CD14-positive monocyte (primary cell): ENCODE measurements around the gene SPATA20. TPM values are rescaled to one million over a fixed set of nuclear protein-coding genes. Genes with fewer than 3 reads are reported as not detected.

ENCODE experiments used
- DNase-seq, 3 donors: peaks; one replicate each; pipeline ENCODE4 v3.0.0-alpha.2; 2011 to 2022
- H2AFZ ChIP-seq: 2 replicates; pipeline ENCODE4 v1.6.0; 2012; ENCODE audit warnings: mild to moderate bottlenecking, low read depth, low read length, inconsistent platforms; ENCODE audit not compliant: insufficient read depth, poor library complexity, severe bottlenecking
- H3K27ac ChIP-seq, 2 donors: 1 replicate in 1 of 2; 2 replicates in 1 of 2; pipeline ENCODE4 v1.5.1; 2012 to 2013; ENCODE audit warnings: low read length in 2 of 2, control low read depth in 1 of 2, inconsistent platforms in 1 of 2, low read depth in 1 of 2, mild to moderate bottlenecking in 1 of 2
- H3K27me3 ChIP-seq, 2 donors: one replicate each; pipeline versions ENCODE4 v1.6.0 to v1.6.1; 2011 to 2013; ENCODE audit warnings: low read length in 2 of 2; ENCODE audit not compliant: control insufficient read depth in 2 of 2, insufficient read depth in 2 of 2
- H3K36me3 ChIP-seq, 2 donors: replicated peaks in 1 of 2; 1 replicate in 1 of 2; 2 replicates in 1 of 2; pipeline versions ENCODE4 v1.5.1 to v1.6.1; 2012 to 2013; ENCODE audit warnings: low read length in 2 of 2, control low read depth in 1 of 2, inconsistent platforms in 1 of 2, mild to moderate bottlenecking in 1 of 2; ENCODE audit not compliant: insufficient read depth in 2 of 2, control insufficient read depth in 1 of 2
- H3K4me1 ChIP-seq, 2 donors: 1 replicate in 1 of 2; 2 replicates in 1 of 2; pipeline versions ENCODE4 v1.5.1 to v1.6.1; 2012 to 2013; ENCODE audit warnings: low read length in 2 of 2, control low read depth in 1 of 2, inconsistent platforms in 1 of 2, mild to moderate bottlenecking in 1 of 2, moderate library complexity in 1 of 2; ENCODE audit not compliant: insufficient read depth in 2 of 2, control insufficient read depth in 1 of 2
- H3K4me2 ChIP-seq: replicated peaks from 2 replicates; pipeline ENCODE3; 2012; ENCODE audit warnings: low read length, moderate library complexity, mild to moderate bottlenecking; ENCODE audit not compliant: poor library complexity, severe bottlenecking; ENCODE audit errors: extremely low read depth
- H3K4me3 ChIP-seq, 3 experiments: fragments of 200-600 bp in 1 of 3; sonication (generic) in 1 of 3; replicated peaks in 1 of 3; 1 replicate in 2 of 3; 2 replicates in 1 of 3; pipeline ENCODE4 v1.5.1; 2011 to 2013; ENCODE audit warnings: low read length in 3 of 3, mild to moderate bottlenecking in 3 of 3, control low read depth in 2 of 3, low read depth in 2 of 3, inconsistent platforms in 1 of 3, moderate library complexity in 1 of 3
- H3K79me2 ChIP-seq: 2 replicates; pipeline ENCODE4 v1.6.0; 2012; ENCODE audit warnings: mild to moderate bottlenecking, control low read depth, inconsistent platforms, low read length, moderate library complexity; ENCODE audit not compliant: insufficient read depth
- H3K9ac ChIP-seq: 2 replicates; pipeline ENCODE4 v1.6.0; 2017; ENCODE audit warnings: low read length, mild to moderate bottlenecking; ENCODE audit not compliant: insufficient read depth, poor library complexity, severe bottlenecking
- H3K9me3 ChIP-seq, 2 donors: replicated peaks in 1 of 2; 1 replicate in 1 of 2; 2 replicates in 1 of 2; pipeline versions ENCODE4 v1.5.1 to v1.6.1; 2012 to 2013; ENCODE audit warnings: low read length in 2 of 2, control low read depth in 1 of 2; ENCODE audit not compliant: control insufficient read depth in 1 of 2, insufficient read depth in 1 of 2
- H4K20me1 ChIP-seq: 2 replicates; pipeline ENCODE4 v1.6.0; 2012; ENCODE audit warnings: mild to moderate bottlenecking, low read length, control low read depth, moderate library complexity; ENCODE audit not compliant: insufficient read depth
- H3K27ac Mint-ChIP-seq, 7 donors: one replicate each; pipeline ENCODE4 v1.8.0; 2020; ENCODE audit warnings: mild to moderate bottlenecking in 7 of 7, mixed read lengths in 7 of 7, moderate library complexity in 6 of 7, inconsistent platforms in 2 of 7
- H3K27me3 Mint-ChIP-seq, 3 donors: one replicate each; pipeline ENCODE4 v1.8.0; 2021 to 2022; ENCODE audit warnings: low read depth in 3 of 3, mild to moderate bottlenecking in 3 of 3, mixed read lengths in 3 of 3, moderate library complexity in 3 of 3, inconsistent platforms in 1 of 3
- H3K36me3 Mint-ChIP-seq, 2 donors: one replicate each; pipeline ENCODE4 v1.8.0; 2020; ENCODE audit warnings: mixed read lengths in 2 of 2, inconsistent platforms in 1 of 2, mild to moderate bottlenecking in 1 of 2
- H3K4me1 Mint-ChIP-seq: one replicate; pipeline ENCODE4 v1.8.0; 2020; ENCODE audit warnings: mild to moderate bottlenecking, mixed read lengths
- H3K4me3 Mint-ChIP-seq, 2 donors: one replicate each; pipeline ENCODE4 v1.8.0; 2020; ENCODE audit warnings: mild to moderate bottlenecking in 2 of 2, mixed read lengths in 2 of 2, moderate library complexity in 1 of 2
- H3K9me3 Mint-ChIP-seq, 7 donors: one replicate each; pipeline ENCODE4 v1.8.0; 2020 to 2022; ENCODE audit warnings: mixed read lengths in 7 of 7, mild to moderate bottlenecking in 6 of 7, moderate library complexity in 6 of 7, inconsistent platforms in 2 of 7
- CTCF ChIP-seq: fragments of 200-600 bp; IDR thresholded peaks from one replicate; pipeline ENCODE4 v1.8.0; 2022; ENCODE audit warnings: antibody characterized with exemption, mild to moderate bottlenecking
- WGBS: methylation state at CpG from one replicate; pipeline ENCODE4 v1.1.5; 2013; ENCODE audit warnings: missing lambda C conversion rate; ENCODE audit not compliant: insufficient coverage; 5-methylcytosine and 5-hydroxymethylcytosine counted together
- intact Hi-C, 2 donors: fragments of 100-400 bp; cut with micrococcal nuclease; formaldehyde crosslinking; loops; one replicate each; pipeline versions ENCODE4 v1.15.0 to v1.15.1; 2023
- polyA plus RNA-seq, 3 donors: library from polyadenylated mRNA; depleted of rRNA in 1 of 3; unstranded in 2 of 3; stranded (reverse) in 1 of 3; fragments of 300-500 nt in 2 of 3; fragments of >200 nt in 1 of 3; fragmentation: Illumina TruSeq in 2 of 3; gene quantifications; 1 replicate in 2 of 3; 2 replicates in 1 of 3; pipeline ENCODE4 v1.2.3, GENCODE V29; 2012 to 2021

SPATA20 gene
- polyA plus RNA-seq, 3 donors: 9.3 to 37.8 (median 12.2) TPM

- H3K27me3 Mint-ChIP-seq: peaks cover 25 to 47% (median 29%) of the 10 kb centered on the region in 3 donors
- intact Hi-C loops: no loop called here
- no peak overlapping the region for H3K27ac ChIP-seq
Observed at GRCh38 chr17:50601823-50602375, 54.9 kb downstream of the SPATA20 start.

GRCh38 chr17:50602836-50603235 is 55.9 kb downstream of the SPATA20 start:
- Histone ChIP-seq H3K4me2 (no peak overlapping the region), H3K36me3 (no peaks in the 10 kb centered on the region), H4K20me1 (no peaks in the 10 kb centered on the region), H3K79me2 (no peaks in the 10 kb centered on the region), H3K4me1 (no peaks in the 10 kb centered on the region), H2AFZ (no peak overlapping the region), H3K4me3 (no peak overlapping the region), H3K27ac (no peak overlapping the region), H3K9ac (no peak overlapping the region), H3K9me3 (no peaks in the 10 kb centered on the region), H3K27me3 (peaks cover 0 to 18% of the 10 kb centered on the region in 2 donors)
- no peak overlapping the region for H3K27ac Mint-ChIP-seq
- no peak for TF ChIP-seq CTCF
- H3K9me3 Mint-ChIP-seq: no peaks in the 10 kb centered on the region
- H3K36me3 Mint-ChIP-seq: no peaks in the 10 kb centered on the region
- intact Hi-C loops: no loop called here
- WGBS: 92% methylated on average over 17 of the region's 18 CpGs
- peaks cover 28 to 52% (median 32%) of the 10 kb centered on the region in 3 donors for H3K27me3 Mint-ChIP-seq
- H3K4me3 Mint-ChIP-seq: no peak overlapping the region
- DNase-seq: no peak
- peaks cover 16% of the 10 kb centered on the region for H3K4me1 Mint-ChIP-seq

More at GRCh38 chr17:50601823-50602375, 54.9 kb downstream of the SPATA20 start:
- H3K4me1 ChIP-seq: no peaks in the 10 kb centered on the region
- TF ChIP-seq CTCF: no peak
- H3K27me3 ChIP-seq: peaks cover 0 to 18% of the 10 kb centered on the region in 2 donors
- no peak for DNase-seq
- H3K79me2 ChIP-seq: no peaks in the 10 kb centered on the region
- WGBS: 84% methylated on average over 7 of the region's 13 CpGs
- Mint-ChIP-seq H3K36me3 (no peaks in the 10 kb centered on the region), H3K4me3 (no peak overlapping the region), H3K27ac (peak overlapping the region in 1 of 7 donors; percentile 6), H3K9me3 (no peaks in the 10 kb centered on the region), H3K4me1 (peaks cover 14% of the 10 kb centered on the region)
- no peaks in the 10 kb centered on the region for H4K20me1 ChIP-seq
- H3K4me3 ChIP-seq: no peak overlapping the region
- no peak overlapping the region for H3K9ac ChIP-seq
- no peaks in the 10 kb centered on the region for H3K9me3 ChIP-seq
- no peaks in the 10 kb centered on the region for H3K36me3 ChIP-seq
- H2AFZ ChIP-seq: no peak overlapping the region
- H3K4me2 ChIP-seq: no peak overlapping the region
